ENCODE measurements around the gene TRMT6. TPM values are rescaled to one million over a fixed set of nuclear protein-coding genes. Genes with fewer than 3 reads are reported as not detected.

The TRMT6 gene
- total RNA-seq, 6 experiments from 2014 or later, result 15.2 to 19.8 (median 18.0) TPM

- Mint-ChIP-seq H3K9me3 (no peaks in the 10 kb centered on the region), H3K27me3 (ENCODE audit: insufficient read depth) (no peaks in the 10 kb centered on the region), H3K4me3 (no peak overlapping the region), H3K27ac (0 out of 2 replicates have a peak overlapping the region, but pooled peaks have one; percentile 19), H3K36me3 (ENCODE audit: low read depth) (peaks cover 5% of the 10 kb centered on the region; the same call in 1 of the 2 replicates), H3K4me1 (ENCODE audit: low read depth) (peaks cover 27% of the 10 kb centered on the region)
- DNase-seq, result no peak
- TF ChIP-seq, protein P1, sequence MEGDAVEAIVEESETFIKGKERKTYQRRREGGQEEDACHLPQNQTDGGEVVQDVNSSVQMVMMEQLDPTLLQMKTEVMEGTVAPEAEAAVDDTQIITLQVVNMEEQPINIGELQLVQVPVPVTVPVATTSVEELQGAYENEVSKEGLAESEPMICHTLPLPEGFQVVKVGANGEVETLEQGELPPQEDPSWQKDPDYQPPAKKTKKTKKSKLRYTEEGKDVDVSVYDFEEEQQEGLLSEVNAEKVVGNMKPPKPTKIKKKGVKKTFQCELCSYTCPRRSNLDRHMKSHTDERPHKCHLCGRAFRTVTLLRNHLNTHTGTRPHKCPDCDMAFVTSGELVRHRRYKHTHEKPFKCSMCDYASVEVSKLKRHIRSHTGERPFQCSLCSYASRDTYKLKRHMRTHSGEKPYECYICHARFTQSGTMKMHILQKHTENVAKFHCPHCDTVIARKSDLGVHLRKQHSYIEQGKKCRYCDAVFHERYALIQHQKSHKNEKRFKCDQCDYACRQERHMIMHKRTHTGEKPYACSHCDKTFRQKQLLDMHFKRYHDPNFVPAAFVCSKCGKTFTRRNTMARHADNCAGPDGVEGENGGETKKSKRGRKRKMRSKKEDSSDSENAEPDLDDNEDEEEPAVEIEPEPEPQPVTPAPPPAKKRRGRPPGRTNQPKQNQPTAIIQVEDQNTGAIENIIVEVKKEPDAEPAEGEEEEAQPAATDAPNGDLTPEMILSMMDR (IDR thresholded peaks at IDR 0.05), result peak; percentile 24; the same call in 1 of the 2 replicates
These were observed 39.2 kb upstream of the TRMT6 start for GRCh38 chr20:5989539-5989938.

DNA sequence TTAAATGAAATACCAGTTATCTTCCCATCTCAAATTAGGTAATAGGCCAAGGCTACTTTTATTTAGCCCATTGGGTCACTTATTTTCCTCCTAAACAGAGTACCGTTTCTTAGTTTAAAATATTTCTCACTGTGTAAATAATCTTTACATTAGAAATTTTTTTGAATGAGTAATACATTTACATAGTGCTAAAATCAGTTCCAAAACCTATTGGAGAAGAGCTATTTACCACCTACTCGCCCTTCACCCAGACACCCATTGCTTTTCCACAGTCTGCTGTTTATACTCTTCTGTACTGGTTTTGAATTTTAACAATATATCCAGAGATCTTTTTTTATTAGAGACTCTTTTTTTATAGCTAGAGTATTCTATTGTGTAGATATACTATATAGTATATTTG is 37.0 kb upstream of the TRMT6 start:
- TF ChIP-seq, protein P1 (IDR thresholded peaks at IDR 0.05), result no peak
- no peak for DNase-seq
- no peaks in the 10 kb centered on the region for H3K27me3 Mint-ChIP-seq (ENCODE audit: insufficient read depth)
- H3K4me1 Mint-ChIP-seq (ENCODE audit: low read depth), result peaks cover 19% of the 10 kb centered on the region
- H3K4me3 Mint-ChIP-seq, result no peak overlapping the region
- no peaks in the 10 kb centered on the region for H3K9me3 Mint-ChIP-seq
- H3K27ac Mint-ChIP-seq, result no peak overlapping the region
- H3K36me3 Mint-ChIP-seq (ENCODE audit: low read depth), result peaks cover 5% of the 10 kb centered on the region; the same call in 1 of the 2 replicates

- TF ChIP-seq, protein P1 (IDR thresholded peaks at IDR 0.05), result no peak
- Mint-ChIP-seq H3K9me3 (no peaks in the 10 kb centered on the region), H3K4me3 (no peak overlapping the region), H3K36me3 (ENCODE audit: low read depth) (no peaks in the 10 kb centered on the region; the same call in 1 of the 2 replicates), H3K27ac (no peak overlapping the region), H3K4me1 (ENCODE audit: low read depth) (no peaks in the 10 kb centered on the region), H3K27me3 (ENCODE audit: insufficient read depth) (no peaks in the 10 kb centered on the region; the same call in 1 of the 2 replicates)
- DNase-seq, result no peak
These were observed 30.6 kb upstream of the TRMT6 start for GRCh38 chr20:5980720-5981538.

DNA sequence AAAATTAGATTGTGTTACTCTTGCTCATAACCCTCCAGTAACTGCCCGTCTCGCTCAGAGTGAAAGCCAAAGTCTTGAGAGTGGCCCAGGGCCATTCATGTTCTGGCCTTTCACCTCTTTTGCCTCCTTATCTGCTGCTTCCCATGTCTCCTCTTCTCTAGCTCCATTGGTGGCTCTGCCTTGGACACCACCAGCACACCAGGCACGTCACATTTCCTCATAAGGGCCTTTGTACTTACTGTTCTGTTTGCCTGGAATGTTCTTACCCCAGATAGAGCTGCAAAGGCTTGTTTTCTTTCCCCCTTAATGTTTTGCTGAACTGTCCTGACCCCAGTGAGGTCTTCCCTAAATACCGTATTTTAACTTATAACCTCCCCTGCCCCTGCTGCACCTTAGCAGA is 29.5 kb upstream of the TRMT6 start:
- H3K4me3 Mint-ChIP-seq, result no peak overlapping the region
- no peak overlapping the region for H3K27ac Mint-ChIP-seq
- TF ChIP-seq, protein P1 (IDR thresholded peaks at IDR 0.05), result no peak
- H3K36me3 Mint-ChIP-seq (ENCODE audit: low read depth), result no peaks in the 10 kb centered on the region; the same call in 1 of the 2 replicates
- no peaks in the 10 kb centered on the region for H3K4me1 Mint-ChIP-seq (ENCODE audit: low read depth)
- H3K27me3 Mint-ChIP-seq (ENCODE audit: insufficient read depth), result no peaks in the 10 kb centered on the region; the same call in 1 of the 2 replicates
- no peaks in the 10 kb centered on the region for H3K9me3 Mint-ChIP-seq
- DNase-seq, result no peak

GRCh38 chr20:5977975-5978374 is 27.6 kb upstream of the TRMT6 start:
- TF ChIP-seq, protein P1 (IDR thresholded peaks at IDR 0.05), result no peak
- no peak overlapping the region for H3K27ac Mint-ChIP-seq
- H3K4me3 Mint-ChIP-seq, result no peak overlapping the region
- no peaks in the 10 kb centered on the region; the same call in 1 of the 2 replicates for H3K27me3 Mint-ChIP-seq (ENCODE audit: insufficient read depth)
- no peaks in the 10 kb centered on the region; the same call in 1 of the 2 replicates for H3K36me3 Mint-ChIP-seq (ENCODE audit: low read depth)
- DNase-seq, result no peak
- 0 out of 2 replicates have a peak, but pooled peaks cover 3% of the 10 kb centered on the region for H3K4me1 Mint-ChIP-seq (ENCODE audit: low read depth)
- no peaks in the 10 kb centered on the region for H3K9me3 Mint-ChIP-seq
